ENCODE results near the gene DTWD1. TPM values are rescaled to one million over a fixed set of nuclear protein-coding genes. Genes with fewer than 3 reads are reported as not detected.

The DTWD1 gene
- total and polyA plus RNA-seq, 9 of the 15 experiments (the other 6 are each of a cell fraction or from before 2014, with no cell fraction given): 23.1 to 76.4 (median 36.5) TPM

GRCh38 chr15:49692514-49693090, 71.8 kb downstream of the DTWD1 start:
- no peaks in the 10 kb centered on the region for H3K36me3 ChIP-seq (ENCODE audit: control insufficient read depth, insufficient read depth, low read length)
- in situ Hi-C loops (cut with MboI): no loop called here
- H4K20me1 ChIP-seq (replicated peaks; ENCODE audit: control insufficient read depth, insufficient read depth, low read length): no peaks in the 10 kb centered on the region
- H3K4me2 ChIP-seq (ENCODE audit: insufficient read depth, low read length): no peak overlapping the region
- no peaks in the 10 kb centered on the region for H3K4me1 ChIP-seq (replicated peaks in 1 of 2; ENCODE audit: control insufficient read depth in 2 of 2, insufficient read depth in 2 of 2, low read length in 2 of 2)
- TF ChIP-seq, protein P1, sequence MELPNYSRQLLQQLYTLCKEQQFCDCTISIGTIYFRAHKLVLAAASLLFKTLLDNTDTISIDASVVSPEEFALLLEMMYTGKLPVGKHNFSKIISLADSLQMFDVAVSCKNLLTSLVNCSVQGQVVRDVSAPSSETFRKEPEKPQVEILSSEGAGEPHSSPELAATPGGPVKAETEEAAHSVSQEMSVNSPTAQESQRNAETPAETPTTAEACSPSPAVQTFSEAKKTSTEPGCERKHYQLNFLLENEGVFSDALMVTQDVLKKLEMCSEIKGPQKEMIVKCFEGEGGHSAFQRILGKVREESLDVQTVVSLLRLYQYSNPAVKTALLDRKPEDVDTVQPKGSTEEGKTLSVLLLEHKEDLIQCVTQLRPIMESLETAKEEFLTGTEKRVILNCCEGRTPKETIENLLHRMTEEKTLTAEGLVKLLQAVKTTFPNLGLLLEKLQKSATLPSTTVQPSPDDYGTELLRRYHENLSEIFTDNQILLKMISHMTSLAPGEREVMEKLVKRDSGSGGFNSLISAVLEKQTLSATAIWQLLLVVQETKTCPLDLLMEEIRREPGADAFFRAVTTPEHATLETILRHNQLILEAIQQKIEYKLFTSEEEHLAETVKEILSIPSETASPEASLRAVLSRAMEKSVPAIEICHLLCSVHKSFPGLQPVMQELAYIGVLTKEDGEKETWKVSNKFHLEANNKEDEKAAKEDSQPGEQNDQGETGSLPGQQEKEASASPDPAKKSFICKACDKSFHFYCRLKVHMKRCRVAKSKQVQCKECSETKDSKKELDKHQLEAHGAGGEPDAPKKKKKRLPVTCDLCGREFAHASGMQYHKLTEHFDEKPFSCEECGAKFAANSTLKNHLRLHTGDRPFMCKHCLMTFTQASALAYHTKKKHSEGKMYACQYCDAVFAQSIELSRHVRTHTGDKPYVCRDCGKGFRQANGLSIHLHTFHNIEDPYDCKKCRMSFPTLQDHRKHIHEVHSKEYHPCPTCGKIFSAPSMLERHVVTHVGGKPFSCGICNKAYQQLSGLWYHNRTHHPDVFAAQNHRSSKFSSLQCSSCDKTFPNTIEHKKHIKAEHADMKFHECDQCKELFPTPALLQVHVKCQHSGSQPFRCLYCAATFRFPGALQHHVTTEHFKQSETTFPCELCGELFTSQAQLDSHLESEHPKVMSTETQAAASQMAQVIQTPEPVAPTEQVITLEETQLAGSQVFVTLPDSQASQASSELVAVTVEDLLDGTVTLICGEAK (IDR thresholded peaks at IDR 0.05): no peak
- TF ChIP-seq, protein P1 (CRISPR knock-in tag; IDR thresholded peaks at IDR 0.05): no peak
- TF ChIP-seq CEBPB (tag; IDR thresholded peaks at IDR 0.05): 0 out of 2 replicates have a peak, but pooled peaks have one; percentile 13
- TF ChIP-seq YBX1 (IDR thresholded peaks at IDR 0.05): no peak
- no peak for TF ChIP-seq KLF6 (CRISPR knock-in tag; IDR thresholded peaks at IDR 0.05; ENCODE audit: borderline replicate concordance)
- TF ChIP-seq CEBPG (CRISPR knock-in tag; IDR thresholded peaks at IDR 0.05): no peak
- TF ChIP-seq CEBPG (tag; conservative IDR thresholded peaks at IDR 0.05 in 1 of 2, IDR thresholded peaks at IDR 0.05 in 1 of 2): peak in 1 of 2 experiments; percentile 13; a peak in 1 of 4 replicates
- no peak for TF ChIP-seq SAFB2 (IDR thresholded peaks at IDR 0.05; ENCODE audit: borderline replicate concordance, low read depth, low read length, severe bottlenecking)
- no peak for TF ChIP-seq ZFP36 (IDR thresholded peaks at IDR 0.05; ENCODE audit: low read depth, low read length, partially characterized antibody)
- no peak for TF ChIP-seq HDAC8 (tag; IDR thresholded peaks at IDR 0.05)
- no peak for TF ChIP-seq PHF20 (IDR thresholded peaks at IDR 0.05; ENCODE audit: partially characterized antibody)
- TF ChIP-seq TEAD2 (tag; IDR thresholded peaks at IDR 0.05): no peak
- TF ChIP-seq NEUROD1 (IDR thresholded peaks at IDR 0.05; ENCODE audit: borderline replicate concordance, low read depth, low read length, partially characterized antibody): no peak
- TF ChIP-seq MAFK (IDR thresholded peaks at IDR 0.05; ENCODE audit: low read length): no peak
- no peaks in the 10 kb centered on the region for H3K79me2 ChIP-seq (ENCODE audit: control insufficient read depth, insufficient read depth, low read length)
- ChIA-PET POLR2A (no interaction called here), CTCF (ENCODE audit: low intra/inter-chr PET ratio) (no interaction called here)
- H3K27ac ChIP-seq (ENCODE audit: extremely low read depth, low read depth, low read length): no peak overlapping the region
- no peak overlapping the region for H2AFZ ChIP-seq (ENCODE audit: low read depth, low read length)
- no peaks in the 10 kb centered on the region for H3K9me1 ChIP-seq (ENCODE audit: control insufficient read depth, insufficient read depth, low read length)
- ATAC-seq: no peak
- no peak overlapping the region for H3K9ac ChIP-seq (ENCODE audit: insufficient read depth in 1 of 2, low read depth in 2 of 2, low read length in 2 of 2)
- no peak for FAIRE-seq
- 0% methylated on average over 2 of the region's 2 CpGs for WGBS (ENCODE audit: insufficient coverage, low coverage, missing lambda C conversion rate)
- no peaks in the 10 kb centered on the region for H3K9me3 ChIP-seq (replicated peaks; ENCODE audit: control insufficient read depth, insufficient read depth, low read depth, low read length)
- no TSS peak for BruUV-seq (replicated peaks)
- H3K27me3 ChIP-seq (ENCODE audit: control insufficient read depth in 2 of 2, insufficient read depth in 2 of 2, low read length in 2 of 2): no peaks in the 10 kb centered on the region
- no peak for DNase-seq (ENCODE audit: extremely low read depth in 1 of 4, low spot score in 3 of 4)
- H3K4me3 ChIP-seq: no peak overlapping the region
- intact Hi-C loops (cut with micrococcal nuclease): no loop called here
